Lower lobe of right lung (tissue), 2 donors: ENCODE data around the gene GORASP2. TPM values are rescaled to one million over a fixed set of nuclear protein-coding genes. Genes with fewer than 3 reads are reported as not detected.
"Not testable (repeated sequence)": the region's sequence is repeated elsewhere in the genome, so short reads cannot be mapped to it uniquely, and the experiment has no call there.

Source experiments
- ATAC-seq, 2 donors: fragments of 200-7000 bp; cut with Tn5 transposase; one replicate each; pipeline ENCODE4 v1.9.1; 2020 to 2022; ENCODE audit warnings: mild to moderate bottlenecking in 2 of 2, moderate library complexity in 2 of 2
- DNase-seq: peaks from one replicate; pipeline ENCODE4 v3.0.0-alpha.2; 2020
- H3K27ac ChIP-seq: fragments of 200-600 bp; one replicate; pipeline ENCODE4 v1.8.0; 2022
- H3K27me3 ChIP-seq: fragments of 200-600 bp; one replicate; pipeline ENCODE4 v1.8.0; 2022; ENCODE audit warnings: low read depth
- H3K36me3 ChIP-seq: fragments of 200-600 bp; one replicate; pipeline ENCODE4 v1.8.0; 2022; ENCODE audit warnings: mild to moderate bottlenecking
- H3K4me1 ChIP-seq: fragments of 200-600 bp; one replicate; pipeline ENCODE4 v1.8.0; 2022
- H3K4me3 ChIP-seq: fragments of 200-600 bp; one replicate; pipeline ENCODE4 v1.8.0; 2022; ENCODE audit warnings: mild to moderate bottlenecking
- H3K9me3 ChIP-seq: fragments of 200-600 bp; one replicate; pipeline ENCODE4 v1.8.0; 2022
- intact Hi-C: fragments of 100-400 bp; cut with DNase I; formaldehyde crosslinking; loops from one replicate; pipeline ENCODE4 v1.11.0; 2022
- total RNA-seq: library from RNA; stranded (reverse); fragmentation: NEBNext Ultra II Directional; extraction: Animal tissue kit (Norgen Biotek cat#: 25700); gene quantifications from one replicate; pipeline ENCODE4 v1.2.1, GENCODE V29; 2021
- TF ChIP-seq, protein P1 (sequence below): fragments of 200-600 bp; IDR thresholded peaks from one replicate; pipeline ENCODE4 v1.8.0; 2022; ENCODE audit warnings: antibody characterized with exemption, mild to moderate bottlenecking
- donor health status: DM: no; HTN: yes; CAD: no; lungs with severe emphysema.

The GORASP2 gene
- total RNA-seq, 1 donor from 2014 or later, result 64.9 TPM

DNA sequence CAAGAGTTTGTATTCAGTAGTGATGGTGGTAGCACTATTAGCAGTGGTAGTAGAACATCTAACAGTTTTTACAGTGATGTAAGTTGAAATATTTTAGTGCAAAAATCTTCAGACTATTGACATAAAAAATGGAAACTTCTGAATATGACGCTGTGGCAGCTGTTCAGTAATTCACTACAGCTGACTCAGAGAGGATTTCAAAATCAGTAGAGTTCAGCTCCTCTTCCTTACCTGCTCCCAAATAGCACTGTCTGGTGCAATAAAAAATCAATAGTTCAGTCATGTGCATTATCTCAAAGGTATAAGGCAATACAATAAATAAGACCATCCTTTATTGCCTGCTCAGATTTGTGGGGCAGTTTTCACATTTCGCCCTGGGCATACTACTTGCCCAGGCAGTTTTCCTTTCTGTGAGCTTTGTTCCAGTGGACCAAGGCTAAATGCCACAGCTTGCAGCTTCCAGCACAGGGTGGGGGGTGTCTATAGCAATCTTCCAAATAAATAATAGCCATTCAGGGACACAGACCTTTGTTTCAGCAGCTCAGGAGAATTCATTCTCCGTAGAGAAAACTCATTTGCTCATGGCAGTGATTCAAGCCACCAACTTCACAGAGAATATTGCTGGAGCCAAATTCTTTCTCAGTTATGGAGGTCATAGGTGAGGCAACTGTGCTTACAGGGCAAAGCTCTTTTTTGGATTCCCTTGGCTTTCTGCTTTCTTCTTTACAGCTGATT lies 33.9 kb upstream of the GORASP2 start:
- no peaks in the 10 kb centered on the region for H3K4me1 ChIP-seq
- no peaks in the 10 kb centered on the region for H3K36me3 ChIP-seq
- DNase-seq (no peak), ATAC-seq (no peak)
- intact Hi-C loops, result no loop called here
- H3K27ac ChIP-seq, result no peak overlapping the region
- H3K27me3 ChIP-seq, result no peaks in the 10 kb centered on the region
- H3K9me3 ChIP-seq, result no peaks in the 10 kb centered on the region
- H3K4me3 ChIP-seq, result no peak overlapping the region
- TF ChIP-seq, protein P1, sequence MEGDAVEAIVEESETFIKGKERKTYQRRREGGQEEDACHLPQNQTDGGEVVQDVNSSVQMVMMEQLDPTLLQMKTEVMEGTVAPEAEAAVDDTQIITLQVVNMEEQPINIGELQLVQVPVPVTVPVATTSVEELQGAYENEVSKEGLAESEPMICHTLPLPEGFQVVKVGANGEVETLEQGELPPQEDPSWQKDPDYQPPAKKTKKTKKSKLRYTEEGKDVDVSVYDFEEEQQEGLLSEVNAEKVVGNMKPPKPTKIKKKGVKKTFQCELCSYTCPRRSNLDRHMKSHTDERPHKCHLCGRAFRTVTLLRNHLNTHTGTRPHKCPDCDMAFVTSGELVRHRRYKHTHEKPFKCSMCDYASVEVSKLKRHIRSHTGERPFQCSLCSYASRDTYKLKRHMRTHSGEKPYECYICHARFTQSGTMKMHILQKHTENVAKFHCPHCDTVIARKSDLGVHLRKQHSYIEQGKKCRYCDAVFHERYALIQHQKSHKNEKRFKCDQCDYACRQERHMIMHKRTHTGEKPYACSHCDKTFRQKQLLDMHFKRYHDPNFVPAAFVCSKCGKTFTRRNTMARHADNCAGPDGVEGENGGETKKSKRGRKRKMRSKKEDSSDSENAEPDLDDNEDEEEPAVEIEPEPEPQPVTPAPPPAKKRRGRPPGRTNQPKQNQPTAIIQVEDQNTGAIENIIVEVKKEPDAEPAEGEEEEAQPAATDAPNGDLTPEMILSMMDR, result no peak

GRCh38 chr2:170896622-170897021 lies 32.4 kb upstream of the GORASP2 start:
- H3K27ac ChIP-seq, result no peak overlapping the region
- no peak overlapping the region for H3K4me3 ChIP-seq
- TF ChIP-seq, protein P1, result no peak
- no peaks in the 10 kb centered on the region for H3K4me1 ChIP-seq
- H3K36me3 ChIP-seq, result no peaks in the 10 kb centered on the region
- intact Hi-C loops, result no loop called here
- no peak for ATAC-seq
- no peaks in the 10 kb centered on the region for H3K27me3 ChIP-seq
- no peak for DNase-seq
- H3K9me3 ChIP-seq, result no peaks in the 10 kb centered on the region

- intact Hi-C loops, result no loop called here
- TF ChIP-seq, protein P1, result no peak
- H3K9me3 ChIP-seq, result no peaks in the 10 kb centered on the region
- H3K4me1 ChIP-seq, result no peaks in the 10 kb centered on the region
- H3K36me3 ChIP-seq, result no peaks in the 10 kb centered on the region
- ATAC-seq (no peak), DNase-seq (no peak)
- no peak overlapping the region for H3K4me3 ChIP-seq
- no peaks in the 10 kb centered on the region for H3K27me3 ChIP-seq
- no peak overlapping the region for H3K27ac ChIP-seq
Observed at GRCh38 chr2:170897108-170897507, 31.9 kb upstream of the GORASP2 start.

GRCh38 chr2:170905864-170906263 lies 23.2 kb upstream of the GORASP2 start:
- Histone ChIP-seq H3K9me3 (peaks cover 19% of the 10 kb centered on the region), H3K27me3 (no peaks in the 10 kb centered on the region), H3K36me3 (no peaks in the 10 kb centered on the region), H3K4me1 (no peaks in the 10 kb centered on the region), H3K4me3 (no peak overlapping the region), H3K27ac (no peak overlapping the region)
- TF ChIP-seq, protein P1, result no peak
- DNase-seq, result no peak
- no peak for ATAC-seq
- intact Hi-C loops, result no loop called here

DNA sequence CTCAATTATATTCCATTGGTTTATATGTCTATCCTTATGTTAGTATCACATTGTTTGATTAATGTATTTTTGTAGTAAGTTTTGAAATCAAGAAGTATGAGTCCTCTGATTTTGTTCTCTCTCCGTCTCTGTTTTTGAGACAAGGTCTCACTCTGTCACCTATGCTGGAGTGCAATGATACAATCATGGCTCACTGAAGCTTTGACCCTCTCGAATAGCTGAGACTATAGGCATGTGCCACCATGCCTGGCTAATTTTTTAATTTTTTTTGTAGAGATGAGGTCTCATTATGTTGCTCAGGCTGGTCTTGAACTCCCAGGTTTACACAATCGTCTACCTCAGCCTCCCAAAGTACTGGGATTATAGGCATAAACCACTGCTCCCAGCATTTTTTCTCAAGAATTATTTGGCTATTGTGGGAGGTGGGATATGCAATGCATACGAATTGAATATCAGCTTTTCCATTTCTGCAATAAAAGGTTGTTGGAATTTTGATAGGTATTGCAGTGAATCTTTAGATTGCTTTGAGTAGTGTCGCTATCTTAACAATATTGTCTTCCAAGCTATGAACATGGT lies 17.7 kb upstream of the GORASP2 start:
- Histone ChIP-seq H3K27me3 (no peaks in the 10 kb centered on the region), H3K27ac (no peak overlapping the region), H3K9me3 (peaks cover 47% of the 10 kb centered on the region), H3K4me1 (no peaks in the 10 kb centered on the region), H3K4me3 (no peak overlapping the region), H3K36me3 (no peaks in the 10 kb centered on the region)
- TF ChIP-seq, protein P1, result no peak
- DNase-seq (no peak), ATAC-seq (no peak)
- intact Hi-C loops, result no loop called here

- intact Hi-C loops, ATAC-seq, DNase-seq, H3K27ac ChIP-seq, H3K4me1 ChIP-seq, H3K36me3 ChIP-seq, H3K27me3 ChIP-seq, H3K4me3 ChIP-seq: not testable (repeated sequence)
- peaks cover 42% of the 10 kb centered on the region for H3K9me3 ChIP-seq
Observed at GRCh38 chr2:170914994-170915666, 13.9 kb upstream of the GORASP2 start.
